GM12865 (cell line): Measurements from ENCODE around the gene GLIS1.

Source experiments
- DNase-seq: peaks from one replicate; pipeline ENCODE4 v3.0.0; 2010; ENCODE audit warnings: low read depth
- H3K4me3 ChIP-seq: 2 replicates; pipeline ENCODE4 v1.5.1; 2011; ENCODE audit warnings: mild to moderate bottlenecking, low read depth, low read length, control low read depth
- CTCF ChIP-seq: IDR thresholded peaks from 2 replicates; pipeline ENCODE4 v1.5.1; 2011; ENCODE audit warnings: low read length, control low read depth, low read depth, inconsistent platforms; ENCODE audit not compliant: insufficient read depth; ENCODE audit errors: missing control alignments

GLIS1 gene

DNA sequence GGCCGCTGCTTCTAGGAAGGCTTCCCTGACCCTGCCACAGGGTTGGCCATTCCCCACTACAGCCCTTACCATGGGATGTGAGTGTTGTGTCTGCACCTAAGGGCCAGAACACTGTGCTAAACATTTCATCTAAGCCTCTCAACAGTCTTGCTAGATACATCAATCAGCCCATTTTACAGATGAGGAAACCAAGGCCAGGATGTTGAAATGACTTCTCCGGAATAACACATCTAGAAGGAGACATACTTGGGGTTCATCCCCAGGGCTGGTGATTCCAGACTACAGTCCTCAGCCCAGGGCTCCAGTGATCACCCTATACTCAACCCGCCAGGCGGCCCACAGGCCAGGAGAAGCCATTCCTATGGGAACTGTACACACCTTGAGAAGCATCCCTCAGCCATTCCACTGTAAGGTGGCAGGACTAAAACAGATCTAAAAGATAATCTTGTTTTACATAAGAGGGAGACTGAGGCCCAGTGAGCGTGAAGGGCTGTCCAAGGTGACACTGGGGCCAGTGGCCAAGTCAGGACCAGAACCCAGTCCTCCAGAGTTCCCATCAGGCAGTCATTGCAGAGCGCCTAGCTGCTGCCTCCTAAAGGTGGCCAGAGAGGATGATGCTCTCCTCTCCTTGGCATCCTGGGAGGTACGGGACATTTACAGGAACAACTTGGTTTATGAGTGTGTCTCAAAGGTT lies 119.5 kb downstream of the GLIS1 start:
- TF ChIP-seq CTCF: no peak
- no peak for DNase-seq

GRCh38 chr1:53618500-53619366 lies 120.2 kb downstream of the GLIS1 start:
- DNase-seq: no peak
- no peak for TF ChIP-seq CTCF
- H3K4me3 ChIP-seq: no peak overlapping the region

More for the DNA sequence above, 119.5 kb downstream of the GLIS1 start:
- no peak overlapping the region for H3K4me3 ChIP-seq

DNA sequence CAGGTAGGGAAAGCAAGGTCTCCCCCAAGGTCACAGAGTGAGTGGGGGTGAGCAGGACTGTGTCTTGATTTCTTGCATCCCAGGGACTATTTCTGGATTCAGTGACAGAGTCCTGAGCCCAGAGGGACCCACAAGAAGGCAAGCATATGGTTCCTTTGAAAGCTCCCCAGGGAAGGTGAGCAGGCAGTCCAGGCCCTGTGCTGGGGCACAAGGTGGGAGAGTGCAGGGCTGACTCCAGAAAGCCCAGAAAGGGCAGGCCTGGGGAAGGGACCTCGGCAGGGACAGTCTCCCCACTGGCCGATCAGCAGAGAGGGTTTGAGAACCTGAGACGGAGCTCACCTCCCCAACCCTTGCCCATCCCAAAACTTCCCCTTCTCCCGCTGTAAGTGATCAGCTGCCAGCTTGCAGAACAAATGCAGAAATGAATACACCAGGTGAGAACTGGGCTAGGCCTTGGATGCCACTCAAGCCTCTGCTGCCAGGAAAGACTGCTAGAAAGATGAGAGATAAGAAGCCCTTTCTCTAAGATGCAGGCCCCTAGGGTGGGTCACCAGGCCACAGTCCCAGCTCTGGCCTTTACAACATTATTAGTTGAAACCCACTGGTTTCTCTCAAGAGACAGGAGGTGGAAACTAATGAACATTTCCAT lies 121.0 kb downstream of the GLIS1 start:
- no peak overlapping the region for H3K4me3 ChIP-seq
- no peak for TF ChIP-seq CTCF
- DNase-seq: no peak

DNA sequence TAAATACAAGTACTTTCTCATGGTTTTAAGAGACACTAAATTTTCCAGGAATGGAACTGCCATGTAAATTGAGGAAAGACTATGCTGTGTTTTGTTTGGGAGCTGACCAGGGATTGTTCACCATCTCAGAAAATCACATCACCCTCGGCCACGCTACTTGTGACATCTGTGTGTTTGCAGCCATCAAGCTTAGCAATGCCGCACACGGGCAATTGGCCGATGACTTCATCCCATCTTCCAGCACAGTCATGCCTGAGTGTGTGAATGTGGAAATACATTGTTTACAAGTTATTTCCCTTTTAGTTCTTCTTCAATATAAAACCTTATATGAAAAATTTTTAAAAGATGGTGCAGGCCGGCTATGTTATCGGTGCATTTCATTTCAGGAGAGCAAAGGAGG lies 121.6 kb downstream of the GLIS1 start:
- H3K4me3 ChIP-seq: no peak overlapping the region
- TF ChIP-seq CTCF: no peak
- no peak for DNase-seq

GRCh38 chr1:53616927-53617326 lies 122.0 kb downstream of the GLIS1 start:
- no peak for TF ChIP-seq CTCF
- no peak for DNase-seq
- H3K4me3 ChIP-seq: no peak overlapping the region

GRCh38 chr1:53616511-53616910 lies 122.5 kb downstream of the GLIS1 start:
- no peak for DNase-seq
- no peak for TF ChIP-seq CTCF
- H3K4me3 ChIP-seq: no peak overlapping the region
